Memory B cell (primary cell): ENCODE results near the gene DBH.

Experiments used
- ATAC-seq: fragments of 150-1000 bp; cut with Tn5 transposase; 2 replicates; pipeline ENCODE4 v1.10.0; 2021; ENCODE audit warnings: low read depth, mild to moderate bottlenecking, moderate library complexity
- DNase-seq, 2 donors: peaks; one replicate each; pipeline ENCODE4 v3.0.0; 2022; ENCODE audit warnings: low spot score in 2 of 2
- H3K27ac Mint-ChIP-seq: one replicate; pipeline ENCODE4 v1.8.0; 2022; ENCODE audit warnings: mild to moderate bottlenecking, moderate library complexity, mixed read lengths
- H3K27me3 Mint-ChIP-seq: one replicate; pipeline ENCODE4 v1.8.0; 2022; ENCODE audit warnings: mixed read lengths
- H3K36me3 Mint-ChIP-seq: one replicate; pipeline ENCODE4 v1.8.0; 2022; ENCODE audit warnings: mild to moderate bottlenecking, mixed read lengths
- H3K4me1 Mint-ChIP-seq: one replicate; pipeline ENCODE4 v1.8.0; 2022; ENCODE audit warnings: mixed read lengths
- H3K4me3 Mint-ChIP-seq: one replicate; pipeline ENCODE4 v1.8.0; 2022; ENCODE audit warnings: mild to moderate bottlenecking, moderate library complexity, mixed read lengths
- H3K9me3 Mint-ChIP-seq: one replicate; pipeline ENCODE4 v1.8.0; 2022; ENCODE audit warnings: mixed read lengths

Gene DBH

DNA sequence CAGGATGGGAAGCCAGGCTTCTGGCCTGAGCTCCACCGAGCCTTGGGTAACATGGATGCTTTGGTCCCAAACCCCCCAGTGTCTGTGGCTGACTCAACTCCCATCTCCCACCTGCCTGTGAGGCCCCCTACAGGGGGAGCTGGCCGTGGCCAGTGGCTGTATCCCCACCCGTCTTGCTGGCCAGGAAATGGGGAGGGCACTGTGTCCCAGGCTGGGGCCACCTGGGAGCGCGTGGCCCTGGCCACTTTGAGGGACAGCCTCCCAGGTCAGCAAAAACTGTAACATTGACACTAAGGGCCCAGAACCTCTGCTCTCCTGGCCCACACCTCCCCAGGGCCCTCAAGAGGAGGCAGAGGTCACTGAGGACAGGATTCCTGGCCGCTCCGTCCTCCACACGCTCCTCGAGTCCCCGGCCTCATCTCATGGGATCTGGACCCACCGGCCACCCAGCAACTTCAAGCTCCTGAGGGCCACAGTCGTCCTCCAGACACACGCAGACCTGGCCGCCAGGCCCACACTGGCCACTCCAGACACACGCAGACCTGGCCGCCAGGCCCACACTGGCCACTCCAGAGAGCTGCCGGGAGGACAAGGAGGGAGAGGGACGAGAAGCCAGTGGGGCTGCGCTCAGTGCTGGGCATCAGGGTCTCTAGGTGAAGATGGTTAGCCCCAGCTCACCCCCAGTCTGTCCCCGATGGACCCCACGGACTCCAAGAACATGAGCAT, 44.2 kb downstream of the DBH start:
- H3K27ac Mint-ChIP-seq, result no peak overlapping the region
- peaks cover 2% of the 10 kb centered on the region for H3K4me1 Mint-ChIP-seq
- no peak for ATAC-seq

DNA sequence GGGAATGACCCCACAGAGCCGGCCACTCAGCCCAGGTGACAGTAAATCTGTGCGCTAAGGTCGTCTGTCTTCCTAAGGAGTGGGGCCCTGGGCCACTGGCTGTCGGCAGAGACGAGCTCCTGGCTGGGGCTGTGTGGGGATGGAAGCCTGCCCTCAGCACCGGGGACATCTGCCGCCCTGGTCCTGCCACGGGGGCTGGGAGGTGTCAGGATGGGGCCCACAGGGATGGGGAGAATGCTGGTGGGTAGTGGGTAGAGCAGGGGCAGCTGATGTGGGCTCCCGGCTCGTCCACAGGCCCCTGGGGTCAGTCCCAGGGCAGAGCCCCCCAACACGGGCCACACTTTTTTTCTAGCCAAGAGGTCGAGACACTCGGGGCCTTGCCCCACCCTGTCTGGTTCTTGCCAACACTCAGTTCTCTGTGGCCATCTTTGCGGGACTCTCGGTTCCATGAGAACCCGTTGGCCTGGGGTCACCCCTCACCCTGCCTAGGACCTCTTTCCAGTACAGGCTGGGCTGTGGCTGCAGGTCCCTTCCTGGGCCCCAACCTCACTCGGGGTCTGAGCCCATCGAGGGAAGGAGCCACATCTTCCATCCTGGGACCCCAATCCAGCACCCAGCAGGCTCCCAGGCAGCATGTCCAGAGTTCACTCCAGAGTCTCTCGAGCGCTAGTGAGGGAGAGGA, 45.0 kb downstream of the DBH start:
- Mint-ChIP-seq H3K4me1 (peaks cover 2% of the 10 kb centered on the region), H3K27me3 (no peaks in the 10 kb centered on the region), H3K27ac (no peak overlapping the region), H3K9me3 (no peaks in the 10 kb centered on the region), H3K4me3 (no peak overlapping the region), H3K36me3 (no peaks in the 10 kb centered on the region)
- ATAC-seq (no peak), DNase-seq (no peak)

More for the DNA sequence above, 44.2 kb downstream of the DBH start:
- no peak for DNase-seq
- Mint-ChIP-seq H3K36me3 (no peaks in the 10 kb centered on the region), H3K27me3 (no peaks in the 10 kb centered on the region), H3K9me3 (no peaks in the 10 kb centered on the region), H3K4me3 (no peak overlapping the region)

DNA sequence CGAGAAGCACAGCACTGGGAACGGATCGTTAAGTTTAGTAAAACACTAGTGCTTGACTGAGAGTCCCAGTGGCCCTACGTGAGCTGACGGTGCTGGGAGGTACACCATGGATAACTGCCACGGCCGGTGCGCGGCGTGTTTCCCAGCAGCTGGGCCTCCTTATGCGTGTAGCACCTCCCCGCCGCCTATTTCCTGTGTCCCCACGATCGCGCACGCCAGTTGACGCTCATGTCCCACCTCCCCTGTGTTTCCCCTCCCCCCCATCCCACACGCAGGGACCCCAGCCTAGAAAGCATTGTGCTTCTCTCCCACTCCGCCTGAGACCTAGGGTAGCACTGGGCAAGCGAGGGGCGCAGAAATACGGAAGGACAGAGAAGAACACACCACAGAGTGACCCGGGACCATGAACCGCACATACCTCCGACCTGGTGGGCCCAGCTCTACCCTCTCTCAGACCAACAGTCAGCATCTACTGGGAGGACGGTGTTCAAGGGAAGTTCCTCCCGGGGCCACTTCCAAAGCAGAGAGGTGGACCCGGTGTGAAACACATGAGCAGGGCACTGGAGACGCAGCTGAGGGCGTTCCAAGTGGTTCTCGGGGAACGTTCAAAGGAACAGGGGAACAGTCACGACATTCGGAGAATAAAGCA, 45.6 kb downstream of the DBH start:
- Mint-ChIP-seq H3K27me3 (no peaks in the 10 kb centered on the region), H3K9me3 (no peaks in the 10 kb centered on the region), H3K4me1 (peaks cover 2% of the 10 kb centered on the region), H3K27ac (no peak overlapping the region), H3K4me3 (no peak overlapping the region), H3K36me3 (no peaks in the 10 kb centered on the region)
- no peak for DNase-seq
- no peak for ATAC-seq

DNA sequence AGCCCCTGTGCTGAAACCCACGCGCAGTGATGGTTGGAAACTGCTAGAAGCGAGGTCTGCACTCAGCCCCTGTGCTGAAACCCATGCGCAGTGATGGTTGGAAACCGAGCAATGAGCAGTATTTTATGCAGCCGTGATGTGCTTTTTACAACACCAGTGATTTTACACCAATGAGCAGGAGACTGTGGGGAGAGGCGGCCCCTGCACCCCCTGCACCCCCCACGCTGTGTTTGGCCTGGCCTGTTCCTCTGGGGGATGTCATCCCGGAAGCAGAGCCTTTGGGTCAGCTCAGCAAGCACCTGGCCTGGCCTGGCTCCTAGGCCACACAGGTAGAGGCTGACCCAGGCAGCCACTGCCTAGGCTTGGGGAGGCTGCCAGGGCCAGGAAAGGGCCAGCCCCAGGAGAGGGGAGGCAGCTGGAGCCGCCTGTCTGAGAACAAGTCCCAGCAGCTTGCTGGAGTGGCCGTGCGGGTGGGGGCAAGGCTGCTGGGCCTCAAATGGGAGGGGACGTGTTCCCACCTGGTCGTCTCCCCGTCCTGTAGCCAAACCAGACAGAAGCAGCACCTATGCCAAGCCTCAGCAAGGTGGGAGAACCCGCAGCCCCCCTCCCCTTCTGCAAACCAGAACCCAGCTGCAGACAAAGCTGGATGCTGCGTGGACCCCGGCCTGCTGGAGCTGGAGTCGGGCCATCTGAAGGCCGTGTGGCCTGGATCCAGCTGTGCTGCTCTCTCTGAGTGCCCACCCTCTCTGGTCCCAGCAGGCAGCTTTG, 46.8 kb downstream of the DBH start:
- Mint-ChIP-seq H3K36me3 (no peaks in the 10 kb centered on the region), H3K9me3 (no peaks in the 10 kb centered on the region), H3K27ac (no peak overlapping the region), H3K4me3 (no peak overlapping the region), H3K27me3 (no peaks in the 10 kb centered on the region), H3K4me1 (peaks cover 2% of the 10 kb centered on the region)
- ATAC-seq, result no peak
- DNase-seq, result no peak

DNA sequence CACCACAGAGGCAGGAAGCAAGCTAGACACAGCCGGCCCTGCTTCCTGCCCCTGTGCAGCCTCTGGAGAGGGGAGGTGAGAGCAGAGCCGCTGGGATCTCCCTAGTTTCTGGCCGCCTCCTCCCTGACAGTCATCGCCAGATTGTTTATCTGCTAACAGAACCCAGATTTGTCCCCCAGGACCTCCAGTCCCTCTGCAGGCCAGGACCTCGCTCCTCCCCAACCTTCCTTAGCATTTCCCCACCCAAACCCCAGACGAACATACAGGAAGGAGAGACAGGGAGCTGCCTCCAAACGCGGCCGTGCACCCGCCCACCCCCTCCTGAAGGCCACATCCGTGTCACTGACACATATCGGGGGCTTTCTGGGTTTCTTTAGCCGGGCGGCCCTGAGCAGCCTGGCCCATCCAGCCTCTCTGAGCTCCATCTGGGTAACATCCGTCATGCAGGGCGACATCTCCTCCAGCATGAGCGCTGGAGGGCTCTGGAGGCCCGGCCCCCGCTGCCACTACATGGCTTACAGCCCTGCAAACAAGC, 47.5 kb downstream of the DBH start:
- peak overlapping the region; percentile 28 for H3K4me3 Mint-ChIP-seq
- H3K27ac Mint-ChIP-seq, result no peak overlapping the region
- ATAC-seq, result no peak
- peaks cover 2% of the 10 kb centered on the region for H3K4me1 Mint-ChIP-seq
- H3K9me3 Mint-ChIP-seq, result no peaks in the 10 kb centered on the region
- H3K27me3 Mint-ChIP-seq, result peaks cover 3% of the 10 kb centered on the region
- no peak for DNase-seq
- no peaks in the 10 kb centered on the region for H3K36me3 Mint-ChIP-seq

DNA sequence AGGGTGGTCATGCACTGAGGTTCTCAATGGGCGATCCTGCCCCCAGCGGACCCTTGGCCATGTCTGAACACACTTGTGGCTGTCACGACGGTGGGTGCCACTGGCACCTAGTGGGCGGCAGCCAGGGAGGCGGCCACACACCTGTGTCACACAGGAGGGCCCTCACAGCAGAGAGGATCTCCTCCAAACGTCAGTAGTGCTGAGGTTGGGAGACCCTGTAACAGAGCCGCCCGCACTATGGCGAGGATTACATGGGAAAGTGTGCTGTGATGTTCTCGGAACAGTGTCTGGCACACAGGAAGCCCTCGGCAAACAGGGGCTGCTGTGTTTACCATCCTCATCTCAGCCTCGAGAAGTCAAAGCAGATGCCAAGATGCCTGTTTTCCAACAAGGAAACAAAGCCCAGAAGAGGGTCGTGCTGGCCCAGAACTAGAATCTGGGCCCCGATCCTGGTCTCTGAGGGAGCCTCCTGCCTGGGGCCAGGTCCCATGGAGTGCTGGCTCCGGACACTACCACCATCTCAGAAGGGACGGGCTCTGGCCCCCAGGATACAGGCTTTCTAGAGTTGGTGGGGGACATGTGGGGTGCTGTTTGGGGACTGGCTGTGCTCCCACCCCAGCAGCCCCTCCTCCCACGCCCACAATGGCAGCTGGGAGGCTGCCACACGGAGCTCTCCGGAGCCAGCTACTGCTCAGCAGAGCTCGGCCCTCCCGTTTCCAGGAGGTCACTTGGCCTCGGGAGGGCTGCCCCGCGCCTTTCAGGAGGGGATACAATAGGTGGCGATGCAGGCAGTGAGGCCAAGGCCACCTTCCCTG, 48.2 kb downstream of the DBH start:
- H3K4me1 Mint-ChIP-seq, result peaks cover 2% of the 10 kb centered on the region
- no peaks in the 10 kb centered on the region for H3K36me3 Mint-ChIP-seq
- no peaks in the 10 kb centered on the region for H3K9me3 Mint-ChIP-seq
- no peak for ATAC-seq
- H3K27me3 Mint-ChIP-seq, result peaks cover 6% of the 10 kb centered on the region
- no peak for DNase-seq
- H3K4me3 Mint-ChIP-seq, result no peak overlapping the region
- no peak overlapping the region for H3K27ac Mint-ChIP-seq

DNA sequence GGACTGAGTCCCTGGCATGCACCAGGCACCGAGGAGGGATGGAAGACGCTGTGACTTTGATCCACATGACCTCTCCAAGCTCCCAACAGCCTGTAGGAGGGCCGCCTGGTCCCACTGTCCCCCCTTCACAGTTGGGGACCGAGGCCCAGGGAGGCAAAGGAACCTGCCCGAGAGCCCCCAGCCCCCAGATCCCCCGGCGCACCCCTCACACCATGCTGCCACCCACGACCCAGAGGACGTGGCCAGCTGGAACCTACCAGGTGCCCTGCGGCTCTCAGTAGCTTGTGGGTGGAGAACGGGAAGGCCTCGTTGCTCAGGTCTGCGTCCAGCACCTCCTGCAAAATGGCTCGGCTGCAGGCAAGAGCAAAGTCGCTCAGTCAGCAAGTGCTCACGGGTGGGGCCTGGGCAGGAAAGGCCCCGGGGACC, 48.8 kb downstream of the DBH start:
- peaks cover 2% of the 10 kb centered on the region for H3K4me1 Mint-ChIP-seq
- no peaks in the 10 kb centered on the region for H3K36me3 Mint-ChIP-seq
- H3K27ac Mint-ChIP-seq, result no peak overlapping the region
- H3K27me3 Mint-ChIP-seq, result peaks cover 6% of the 10 kb centered on the region
- no peak for ATAC-seq
- H3K4me3 Mint-ChIP-seq, result no peak overlapping the region
- no peaks in the 10 kb centered on the region for H3K9me3 Mint-ChIP-seq
- no peak for DNase-seq

DNA sequence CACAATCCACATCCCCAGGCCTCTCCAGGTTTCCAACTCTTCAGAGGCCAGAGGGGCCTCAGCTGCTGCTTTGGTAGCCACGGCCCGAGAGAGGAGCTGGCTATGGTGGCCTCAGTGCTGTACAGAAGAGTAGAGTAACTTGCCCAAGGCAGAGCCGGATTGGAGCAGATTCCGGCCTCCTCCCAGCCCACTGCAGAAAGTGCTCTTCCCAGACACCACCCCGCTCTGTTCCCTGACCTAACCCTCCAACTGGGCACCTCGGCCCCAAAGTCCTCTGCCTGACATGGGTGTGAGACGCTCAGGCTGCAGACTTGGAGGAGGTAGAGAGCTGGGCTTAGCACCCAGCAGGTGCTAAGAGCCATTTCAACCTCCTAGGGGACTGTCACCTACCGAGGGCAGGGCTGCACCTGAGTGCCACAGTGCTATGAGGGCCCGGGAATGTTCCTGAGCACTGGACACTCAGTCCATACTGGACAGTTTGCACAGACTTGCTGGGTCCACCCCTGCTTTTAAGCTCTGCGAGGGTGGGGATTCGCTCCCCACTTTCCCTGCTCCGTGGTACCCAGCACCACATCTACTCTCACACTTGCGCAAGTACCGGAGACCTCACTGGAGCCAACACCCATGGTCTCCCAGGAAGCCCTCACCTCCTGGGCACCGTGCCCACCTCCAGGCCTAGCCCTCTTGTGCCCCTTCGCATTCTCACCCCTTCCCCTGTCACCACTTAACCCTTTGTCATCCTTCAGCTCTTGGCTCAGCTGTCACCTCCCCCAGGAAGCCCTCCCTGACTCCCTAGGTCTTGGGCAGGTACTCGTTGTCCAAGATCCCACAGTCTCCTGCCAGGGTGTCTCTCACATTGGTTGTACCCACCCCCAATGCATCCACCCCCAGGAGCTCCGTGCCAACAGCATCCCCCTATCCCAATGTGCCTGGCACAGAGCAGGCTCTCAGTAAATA, 49.8 kb downstream of the DBH start:
- Mint-ChIP-seq H3K4me1 (peaks cover 2% of the 10 kb centered on the region), H3K9me3 (no peaks in the 10 kb centered on the region), H3K36me3 (no peaks in the 10 kb centered on the region), H3K27ac (no peak overlapping the region), H3K27me3 (peaks cover 6% of the 10 kb centered on the region), H3K4me3 (no peak overlapping the region)
- DNase-seq (no peak), ATAC-seq (no peak)

DNA sequence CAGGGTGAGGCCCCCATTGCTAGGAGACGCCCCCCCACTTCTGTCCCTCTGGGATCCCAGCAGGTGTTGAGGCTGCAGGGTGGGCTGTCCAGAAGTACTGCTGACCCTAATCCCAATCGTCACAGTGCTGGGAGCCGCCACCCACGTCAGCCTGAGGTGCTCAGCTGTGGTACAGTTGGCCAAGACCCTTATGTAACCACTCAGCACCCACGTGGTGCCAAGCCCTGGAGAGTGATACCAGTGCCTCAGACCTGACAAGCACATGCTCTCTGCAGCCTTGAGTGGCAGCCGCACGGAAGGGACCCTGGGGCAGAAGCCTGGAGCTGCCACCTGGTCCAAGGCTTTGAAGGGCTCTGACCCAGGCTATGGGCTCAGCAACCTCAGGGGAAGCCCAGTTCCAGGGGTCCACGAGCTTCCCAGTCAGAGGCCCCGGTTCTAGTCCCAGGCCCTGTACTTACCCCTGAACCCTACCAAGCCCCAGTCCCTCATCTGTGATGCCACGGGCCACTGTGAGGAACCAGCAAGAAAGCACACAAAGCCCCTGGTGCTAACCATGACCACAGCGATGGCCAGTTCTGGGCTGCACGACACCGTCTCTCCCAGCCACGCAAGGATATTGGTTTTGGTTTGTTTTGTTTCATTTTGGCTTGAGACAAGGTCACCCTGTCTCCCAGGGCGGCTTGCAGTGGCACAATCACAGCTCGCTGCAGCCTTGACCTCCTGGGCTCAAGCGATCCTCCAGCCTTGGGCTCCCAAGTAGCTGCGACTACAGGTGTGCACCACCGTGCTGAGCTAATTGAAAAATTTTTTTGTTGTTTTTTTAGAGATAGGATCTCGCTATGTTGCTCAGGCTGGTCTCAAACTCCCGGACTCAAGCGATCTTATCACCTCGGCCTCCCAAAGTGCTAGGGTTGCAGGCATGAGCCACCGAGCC, 50.7 kb downstream of the DBH start:
- no peak overlapping the region for H3K4me3 Mint-ChIP-seq

DNA sequence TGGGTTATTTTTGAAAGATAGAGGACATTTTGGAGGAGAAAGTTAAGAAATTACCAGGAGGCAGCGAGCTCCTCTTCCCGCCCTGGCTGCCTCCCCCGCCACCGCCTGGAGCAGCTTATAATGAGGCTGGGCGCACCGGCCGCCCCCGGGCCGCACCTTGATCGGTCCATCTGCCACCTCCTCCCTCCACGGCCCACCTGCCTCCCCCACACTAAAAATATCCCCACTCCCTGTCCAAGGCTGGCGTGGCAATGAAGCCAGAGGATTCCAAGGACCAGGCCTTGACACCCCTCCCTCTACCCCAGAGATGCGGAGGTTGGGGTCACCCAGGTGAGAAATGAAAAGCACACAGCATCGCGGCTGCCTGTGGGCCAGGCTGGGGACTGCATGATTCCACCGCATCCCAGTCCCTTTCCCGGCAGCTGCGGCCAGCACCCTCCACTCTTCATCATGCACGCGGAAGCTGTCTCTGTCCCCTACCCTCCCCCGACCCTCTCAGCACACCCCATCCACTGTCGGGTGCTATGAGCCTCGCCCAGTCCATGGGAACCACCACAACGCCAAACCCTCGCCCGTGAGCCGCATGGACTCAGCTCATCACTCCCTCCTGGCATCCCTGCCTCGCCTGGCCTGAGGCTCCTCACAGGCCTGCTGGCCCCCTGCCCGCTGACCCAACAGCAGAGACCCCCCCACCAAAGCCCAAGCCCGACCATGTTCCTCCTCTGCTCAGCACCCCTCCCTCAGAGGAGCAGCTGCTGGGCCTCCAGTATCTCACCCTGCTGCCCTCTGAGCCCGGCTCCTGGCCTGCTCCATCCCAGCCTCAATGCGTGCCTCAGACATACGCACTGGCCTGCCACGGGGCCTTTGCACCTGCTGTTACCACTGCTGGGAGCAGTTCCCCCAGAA, 51.9 kb downstream of the DBH start:
- Mint-ChIP-seq H3K4me1 (peaks cover 2% of the 10 kb centered on the region), H3K4me3 (no peak overlapping the region), H3K27ac (no peak overlapping the region), H3K36me3 (no peaks in the 10 kb centered on the region), H3K9me3 (no peaks in the 10 kb centered on the region), H3K27me3 (peaks cover 11% of the 10 kb centered on the region)
- DNase-seq, result no peak
- ATAC-seq, result no peak

More for the DNA sequence above, 50.7 kb downstream of the DBH start:
- Mint-ChIP-seq H3K4me1 (peaks cover 2% of the 10 kb centered on the region), H3K9me3 (no peaks in the 10 kb centered on the region), H3K27me3 (peaks cover 8% of the 10 kb centered on the region), H3K36me3 (no peaks in the 10 kb centered on the region), H3K27ac (no peak overlapping the region)
- DNase-seq (no peak), ATAC-seq (no peak)
